Activated CD4-positive, alpha-beta memory T cell treated with anti-CD3 and anti-CD28 coated beads for 36 hours (primary cell): Measurements from ENCODE around the gene NCOA6. TPM values are rescaled to one million over a fixed set of nuclear protein-coding genes. Genes with fewer than 3 reads are reported as not detected.

Experiments used
- total RNA-seq, 2 experiments: library from RNA; stranded (reverse); gene quantifications; one replicate each; pipeline ENCODE4 v1.2.3, GENCODE V29; 2021

Gene NCOA6
- total RNA-seq, 2 experiments from 2014 or later = 19.6 to 20.7 TPM

Other genes with a start within 250 kb of the NCOA6 start
- 10 to 100 TPM; 19.0 to 21.3 TPM for gene PIGU, start 148.6 kb downstream of the NCOA6 start, total RNA-seq
- 1 to 10 TPM; 2.3 to 2.5 TPM for gene TP53INP2, start 121.3 kb downstream of the NCOA6 start, total RNA-seq
- gene GGT7, start 47.2 kb upstream of the NCOA6 start, total RNA-seq = 10 to 100 TPM; 12.3 to 14.2 TPM
- gene ACSS2, start 51.0 kb upstream of the NCOA6 start, total RNA-seq = 10 to 100 TPM; 45.6 to 47.7 TPM
- 10 to 100 TPM; 67.7 to 72.2 TPM for gene GSS, start 130.2 kb upstream of the NCOA6 start, total RNA-seq
- under 1 TPM; 0.50 to 0.61 TPM for gene MYH7B, start 130.2 kb upstream of the NCOA6 start, total RNA-seq